Sigmoid colon (tissue), 4 donors: Measurements from ENCODE around the gene ADCK2.

Experiments
- CTCF ChIP-seq, 4 experiments: fragments of 450-650 bp in 3 of 4; fragments of 200-600 bp in 1 of 4; IDR thresholded peaks; one replicate each; pipeline ENCODE4 v1.5.1; 2016 to 2019; ENCODE audit warnings: antibody characterized with exemption in 4 of 4, mild to moderate bottlenecking in 3 of 4, moderate library complexity in 2 of 4
- POLR2AphosphoS5 ChIP-seq, 4 donors: sonication (generic); formaldehyde crosslinking; IDR thresholded peaks; one replicate each; pipeline ENCODE4 v1.6.1; 2017; ENCODE audit warnings: antibody characterized with exemption in 4 of 4

- TF ChIP-seq CTCF (IDR thresholded peaks at IDR 0.05) (no peak), POLR2AphosphoS5 (IDR thresholded peaks at IDR 0.05) (no peak)
Measured at GRCh38 chr7:140686921-140687320, 14.2 kb downstream of the ADCK2 start.
